ENCODE results near the gene NFKB1.
A peak's percentile ranks its signal among the peaks of the same experiment; 100 is the strongest.
"Not testable (repeated sequence)": the region's sequence is repeated elsewhere in the genome, so short reads cannot be mapped to it uniquely, and the experiment has no call there.

The NFKB1 gene

GRCh38 chr4:102601586-102602227 lies 100.5 kb downstream of the NFKB1 start:
- no peak for DNase-seq

DNA sequence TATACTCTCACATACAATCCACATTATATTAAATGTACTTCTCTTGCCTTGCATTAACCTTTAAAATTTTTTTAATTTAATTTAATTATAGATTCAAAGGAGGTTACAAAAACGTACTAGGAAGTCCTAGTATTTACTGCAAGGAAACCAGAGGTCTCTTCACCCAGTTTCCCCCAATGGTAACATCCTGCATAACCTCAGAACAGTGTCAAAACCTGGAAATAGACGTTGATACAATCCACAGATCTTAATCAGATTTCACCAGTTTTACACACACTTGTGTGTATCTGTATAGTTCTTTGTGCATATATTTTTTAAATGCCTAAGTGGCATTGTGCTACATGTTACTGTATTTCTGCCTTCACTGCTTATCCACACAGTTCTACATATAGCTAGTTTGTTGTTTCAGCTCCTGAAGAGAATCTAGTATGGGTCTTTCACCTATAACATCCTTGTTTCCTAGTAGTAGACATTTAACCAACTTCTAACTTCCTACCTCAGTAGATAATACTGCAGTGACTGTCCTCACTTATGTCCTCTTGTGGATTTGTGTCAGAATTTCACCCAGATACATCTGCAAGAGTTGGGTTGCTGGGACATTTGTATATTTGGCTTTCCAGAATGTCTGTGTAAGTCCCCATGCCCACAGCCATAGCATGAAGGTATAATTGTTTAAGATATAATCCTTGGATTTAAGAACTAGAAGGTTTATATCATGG lies 103.2 kb downstream of the NFKB1 start:
- no peak for DNase-seq

DNA sequence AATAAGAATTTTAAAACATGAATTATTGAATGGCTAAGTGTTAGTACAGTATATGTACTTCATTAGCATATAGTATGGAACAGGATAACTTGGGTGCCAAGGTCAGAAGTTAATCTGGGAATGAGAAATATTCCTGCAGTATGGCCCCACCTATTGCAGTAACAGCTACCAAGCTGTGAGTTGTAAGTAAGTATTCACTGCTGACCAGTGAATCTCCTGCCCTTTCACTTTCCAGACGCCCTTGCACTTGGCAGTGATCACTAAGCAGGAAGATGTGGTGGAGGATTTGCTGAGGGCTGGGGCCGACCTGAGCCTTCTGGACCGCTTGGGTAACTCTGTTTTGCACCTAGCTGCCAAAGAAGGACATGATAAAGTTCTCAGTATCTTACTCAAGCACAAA lies 105.1 kb downstream of the NFKB1 start:
- no peak for DNase-seq

GRCh38 chr4:102606846-102607450 lies 105.8 kb downstream of the NFKB1 start:
- DNase-seq = no peak

DNA sequence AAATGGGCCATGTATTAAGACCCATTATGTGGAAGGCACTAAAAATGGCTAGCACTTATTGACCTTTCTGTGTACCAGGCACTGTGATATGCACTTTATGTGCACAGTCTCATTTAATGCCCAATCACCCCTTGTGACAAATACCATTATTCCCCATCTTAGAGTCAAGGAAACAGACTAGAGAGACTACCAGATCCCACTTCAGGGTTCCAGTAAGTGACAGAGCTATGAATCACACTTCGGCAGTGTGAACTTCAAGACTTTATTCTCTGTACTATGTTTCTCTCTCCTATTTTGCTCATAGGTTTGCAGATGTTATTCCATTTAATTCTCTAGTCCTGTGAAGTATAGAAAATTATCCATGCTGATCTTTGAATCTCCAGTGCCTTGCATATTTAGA lies 107.0 kb downstream of the NFKB1 start:
- no peak for DNase-seq

DNA sequence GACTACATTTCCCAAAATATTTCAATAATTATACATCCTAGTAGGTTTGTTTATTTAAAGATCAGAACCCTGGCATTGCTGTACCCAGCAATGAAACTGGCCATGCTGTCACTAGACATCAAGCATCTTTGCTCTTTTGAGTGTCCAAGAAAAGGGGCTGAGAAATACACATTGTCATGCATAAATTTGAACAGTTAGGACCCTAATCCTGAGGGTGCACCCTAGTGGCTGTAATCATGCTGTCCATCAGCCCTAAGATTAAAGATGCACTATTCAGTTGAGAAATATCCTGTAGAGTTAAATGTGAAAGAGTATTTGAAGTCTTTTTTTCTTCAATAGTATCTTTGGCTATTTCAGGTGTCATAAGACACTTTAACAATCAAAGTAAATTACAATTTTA lies 108.8 kb downstream of the NFKB1 start:
- no peak for DNase-seq

- DNase-seq = no peak
These were observed 109.3 kb downstream of the NFKB1 start for GRCh38 chr4:102610476-102610875.

DNA sequence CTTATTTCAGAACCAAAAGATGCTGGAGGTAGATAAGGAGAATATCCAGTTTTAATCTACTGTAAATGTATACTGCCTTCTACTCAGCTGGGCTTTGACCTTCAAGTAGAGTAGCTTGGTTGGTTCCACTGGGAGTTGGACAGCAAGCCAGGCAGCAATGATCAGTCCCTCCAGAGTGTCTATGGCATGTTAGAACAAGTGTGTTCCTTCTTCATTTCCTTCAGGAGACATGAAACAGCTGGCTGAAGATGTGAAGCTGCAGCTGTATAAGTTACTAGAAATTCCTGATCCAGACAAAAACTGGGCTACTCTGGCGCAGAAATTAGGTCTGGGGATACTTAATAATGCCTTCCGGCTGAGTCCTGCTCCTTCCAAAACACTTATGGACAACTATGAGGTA lies 111.1 kb downstream of the NFKB1 start:
- DNase-seq = no peak

GRCh38 chr4:102612824-102613366 lies 111.7 kb downstream of the NFKB1 start:
- no peak for DNase-seq

- no peak for DNase-seq
These were observed 113.6 kb downstream of the NFKB1 start for GRCh38 chr4:102614801-102615200.

DNA sequence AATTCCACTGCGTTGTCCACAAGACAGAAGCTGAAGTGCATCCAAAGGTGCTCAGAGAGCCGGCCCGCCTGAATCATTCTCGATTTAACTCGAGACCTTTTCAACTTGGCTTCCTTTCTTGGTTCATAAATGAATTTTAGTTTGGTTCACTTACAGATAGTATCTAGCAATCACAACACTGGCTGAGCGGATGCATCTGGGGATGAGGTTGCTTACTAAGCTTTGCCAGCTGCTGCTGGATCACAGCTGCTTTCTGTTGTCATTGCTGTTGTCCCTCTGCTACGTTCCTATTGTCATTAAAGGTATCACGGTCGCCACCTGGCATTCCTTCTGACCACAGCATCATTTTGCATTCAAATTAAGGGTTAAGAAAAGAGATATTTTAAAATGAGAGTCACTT lies 115.5 kb downstream of the NFKB1 start:
- DNase-seq = peak in 1 of 2 experiments; percentile 16

- DNase-seq = not testable (repeated sequence)
These were observed 117.9 kb downstream of the NFKB1 start for GRCh38 chr4:102619021-102619420.

- not testable (repeated sequence) for DNase-seq
These were observed 118.8 kb downstream of the NFKB1 start for GRCh38 chr4:102619776-102620631.

GRCh38 chr4:102620697-102621497 lies 119.7 kb downstream of the NFKB1 start:
- DNase-seq = peak; percentile 23 to 27

- DNase-seq = peak; percentile 33 to 61
These were observed 122.5 kb downstream of the NFKB1 start for GRCh38 chr4:102623622-102624021.

DNA sequence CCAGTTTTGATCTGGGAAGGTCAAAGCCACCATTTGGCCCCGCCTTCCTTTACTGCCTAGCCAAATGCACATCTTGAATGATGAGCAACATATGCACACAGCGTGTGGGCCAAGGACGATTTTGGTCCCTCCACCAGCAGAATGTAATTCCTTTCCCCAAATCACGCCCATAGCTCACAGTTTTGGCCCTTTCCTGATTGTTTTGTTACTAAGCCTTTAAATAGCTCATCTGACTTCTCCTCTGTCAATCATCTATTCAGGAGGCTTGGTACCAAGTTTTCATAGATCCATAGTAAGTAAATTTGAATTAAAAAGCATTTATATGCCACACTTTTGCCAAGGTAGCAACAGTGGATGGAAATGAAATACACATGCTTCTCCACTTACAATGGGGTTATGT lies 123.3 kb downstream of the NFKB1 start:
- no peak for DNase-seq

GRCh38 chr4:102625232-102625930 lies 124.2 kb downstream of the NFKB1 start:
- no peak for DNase-seq

GRCh38 chr4:102627831-102628523 lies 126.8 kb downstream of the NFKB1 start:
- no peak for DNase-seq

DNA sequence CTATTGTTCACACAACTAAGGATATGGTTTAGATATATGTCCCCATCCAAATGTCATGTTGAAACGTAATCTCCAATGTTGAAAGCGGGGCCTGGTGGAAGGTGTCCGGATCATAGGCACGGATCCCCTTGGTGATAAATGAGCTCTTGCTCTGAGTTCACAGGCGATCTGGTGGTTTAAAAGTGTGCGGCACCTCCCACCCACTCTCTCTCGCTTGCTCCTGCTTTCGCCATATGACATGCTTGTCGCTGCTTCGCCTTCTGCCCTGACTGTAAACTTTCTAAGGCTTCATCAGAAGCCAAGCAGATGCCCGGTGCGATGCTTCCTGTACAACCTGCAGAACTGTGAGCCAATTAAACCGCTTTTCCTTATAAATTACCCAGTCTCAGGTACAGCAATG lies 128.5 kb downstream of the NFKB1 start:
- no peak for DNase-seq

- DNase-seq = no peak
These were observed 130.5 kb downstream of the NFKB1 start for GRCh38 chr4:102631616-102632015.

Data from NCI-H2081 (cell line).